ENCODE measurements around the gene ATP6V0C.
A peak's percentile ranks its signal among the peaks of the same experiment; 100 is the strongest.
"Not testable (repeated sequence)": the region's sequence is repeated elsewhere in the genome, so short reads cannot be mapped to it uniquely, and the experiment has no call there.

Gene ATP6V0C

GRCh38 chr16:2529961-2530628, 16.3 kb downstream of the ATP6V0C start:
- no peak for DNase-seq (ENCODE audit: low read depth)

GRCh38 chr16:2530629-2531318, 17.0 kb downstream of the ATP6V0C start:
- DNase-seq (ENCODE audit: low read depth) = no peak

DNA sequence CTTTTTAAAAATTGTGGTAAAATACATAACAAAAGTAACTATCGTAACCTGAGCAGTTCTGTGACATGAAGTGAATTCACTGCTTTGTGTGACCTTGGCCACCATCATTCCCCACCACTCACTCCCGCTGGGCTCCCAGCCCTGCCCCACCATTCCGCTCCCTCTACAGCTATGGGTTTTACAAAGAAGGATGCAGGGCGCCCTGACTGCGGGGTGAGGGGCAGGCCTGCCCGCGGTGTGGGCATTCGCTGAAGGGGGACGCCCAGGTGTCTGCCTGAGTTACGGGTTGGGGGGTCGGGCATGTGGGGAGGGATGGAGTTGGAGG, 17.6 kb downstream of the ATP6V0C start, which contains the start of gene CEMP1:
CEMP1 (minus strand) TSS at position 38 of the 325 bp plus-strand sequence. CDS start 335 bp downstream, outside the sequence.
- DNase-seq (ENCODE audit: low read depth) = no peak

DNA sequence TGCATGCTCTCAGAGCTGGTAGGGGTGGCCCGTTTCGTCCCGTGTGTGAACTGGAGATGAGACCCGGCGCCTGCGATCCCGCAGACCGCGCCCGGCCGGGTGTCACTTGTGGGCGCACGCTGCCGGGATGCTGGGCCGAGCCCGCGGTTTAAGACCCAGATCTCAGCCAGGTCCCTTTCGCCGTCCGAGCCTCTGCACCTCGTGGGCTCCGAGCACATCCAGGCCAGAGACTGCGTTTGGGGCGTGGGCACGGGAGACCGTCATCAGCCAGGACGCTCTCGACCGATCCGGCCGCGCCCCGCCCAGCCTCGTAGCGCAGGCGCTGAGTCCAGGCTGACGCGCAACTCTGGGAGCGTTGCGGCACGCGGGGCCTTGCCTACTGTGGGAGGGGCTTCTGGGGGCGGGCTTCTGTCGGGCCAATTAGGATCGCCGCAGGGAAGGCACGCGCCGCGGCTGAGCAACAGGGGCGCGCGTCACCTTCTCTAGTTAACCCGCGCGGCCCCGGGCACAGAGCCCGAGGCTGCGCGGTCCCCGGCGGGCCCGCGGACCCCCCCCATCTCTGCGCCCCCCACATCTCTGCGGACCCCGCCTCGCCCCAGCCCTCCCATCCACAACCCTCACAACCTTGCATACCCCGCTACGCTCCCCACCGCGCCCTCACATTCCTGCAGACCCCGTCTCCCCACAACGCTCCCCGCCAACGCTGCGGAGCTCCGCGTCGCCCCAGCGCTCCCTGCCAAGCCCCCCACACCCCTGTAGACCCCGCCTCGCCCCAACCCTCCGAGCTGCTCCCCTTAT, 18.1 kb downstream of the ATP6V0C start:
- DNase-seq (ENCODE audit: low read depth) = peak; percentile 97

DNA sequence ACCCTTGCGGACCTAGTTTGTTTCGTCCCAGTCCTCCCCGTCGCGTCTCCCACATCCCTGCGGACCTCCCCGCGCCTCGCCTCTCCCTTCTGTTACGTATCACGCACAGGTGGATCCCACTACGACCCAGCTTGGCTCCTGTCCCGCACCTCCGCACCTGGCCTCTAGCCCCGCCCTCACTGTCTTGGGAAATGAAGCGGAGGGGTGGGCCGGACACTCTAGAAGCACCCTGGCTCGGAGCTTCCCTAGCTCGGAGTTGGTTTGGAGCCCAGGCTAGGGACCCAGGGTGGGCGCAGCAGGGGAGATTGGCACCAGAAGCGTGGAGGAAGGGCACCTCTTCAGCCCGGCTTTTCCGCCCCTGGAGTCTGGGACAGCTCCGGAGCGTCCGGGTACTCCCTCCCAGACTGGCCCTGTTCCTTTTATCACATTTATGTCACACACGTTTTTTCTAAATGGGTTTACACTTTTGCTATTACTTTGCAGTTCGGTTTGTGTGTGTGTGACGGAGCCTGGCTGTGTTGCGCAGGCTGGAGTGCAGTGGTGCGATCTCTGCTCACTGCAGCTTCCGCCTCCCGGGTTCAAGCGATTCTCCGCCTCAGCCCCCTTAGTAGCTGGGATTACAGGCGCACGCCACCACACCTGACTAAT, 18.9 kb downstream of the ATP6V0C start:
- DNase-seq (ENCODE audit: low read depth) = peak; percentile 38

- DNase-seq (ENCODE audit: low read depth) = not testable (repeated sequence)
Measured at GRCh38 chr16:2533142-2533755, 19.5 kb downstream of the ATP6V0C start.

GRCh38 chr16:2533912-2534311, 20.2 kb downstream of the ATP6V0C start:
- no peak for DNase-seq (ENCODE audit: low read depth)

DNA sequence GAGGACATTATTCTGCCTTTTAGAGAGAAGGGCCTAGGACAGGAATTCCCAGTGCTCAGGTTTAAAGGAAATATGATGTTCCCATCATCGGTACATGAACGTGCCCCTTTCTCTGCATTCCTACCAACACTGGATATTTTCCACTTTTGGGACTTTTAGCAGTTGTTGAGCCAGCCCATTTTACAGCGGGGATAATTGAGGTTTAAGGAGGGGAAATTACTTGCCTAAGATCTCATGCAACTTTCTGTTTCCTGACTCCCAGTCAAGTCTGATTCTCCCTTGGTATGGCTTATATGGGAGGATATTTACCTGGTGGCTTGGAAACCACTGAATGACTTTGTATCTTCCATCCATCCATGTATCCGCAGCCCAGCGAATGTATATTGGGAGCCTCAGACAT, 20.6 kb downstream of the ATP6V0C start:
- not testable (repeated sequence) for DNase-seq (ENCODE audit: low read depth)

DNA sequence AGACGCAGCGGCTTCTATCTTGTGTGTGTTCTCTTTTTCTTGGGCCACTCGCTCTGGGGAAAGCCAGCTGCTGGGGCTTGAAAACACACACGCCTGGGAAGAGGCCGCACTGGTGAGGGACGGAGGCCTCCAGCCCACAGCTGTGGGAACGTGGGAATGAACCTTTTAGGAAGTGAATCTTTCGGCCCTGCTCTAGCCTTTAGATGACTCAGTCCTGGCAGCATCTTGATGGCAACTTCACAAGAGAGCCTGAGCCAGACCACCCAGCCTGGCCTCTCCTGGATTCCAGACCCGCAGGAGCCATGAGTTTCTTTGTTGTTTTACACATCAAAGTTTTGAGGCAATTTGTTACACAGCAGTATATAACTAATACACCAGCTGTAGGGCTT, 21.9 kb downstream of the ATP6V0C start:
- no peak for DNase-seq (ENCODE audit: low read depth)

DNA sequence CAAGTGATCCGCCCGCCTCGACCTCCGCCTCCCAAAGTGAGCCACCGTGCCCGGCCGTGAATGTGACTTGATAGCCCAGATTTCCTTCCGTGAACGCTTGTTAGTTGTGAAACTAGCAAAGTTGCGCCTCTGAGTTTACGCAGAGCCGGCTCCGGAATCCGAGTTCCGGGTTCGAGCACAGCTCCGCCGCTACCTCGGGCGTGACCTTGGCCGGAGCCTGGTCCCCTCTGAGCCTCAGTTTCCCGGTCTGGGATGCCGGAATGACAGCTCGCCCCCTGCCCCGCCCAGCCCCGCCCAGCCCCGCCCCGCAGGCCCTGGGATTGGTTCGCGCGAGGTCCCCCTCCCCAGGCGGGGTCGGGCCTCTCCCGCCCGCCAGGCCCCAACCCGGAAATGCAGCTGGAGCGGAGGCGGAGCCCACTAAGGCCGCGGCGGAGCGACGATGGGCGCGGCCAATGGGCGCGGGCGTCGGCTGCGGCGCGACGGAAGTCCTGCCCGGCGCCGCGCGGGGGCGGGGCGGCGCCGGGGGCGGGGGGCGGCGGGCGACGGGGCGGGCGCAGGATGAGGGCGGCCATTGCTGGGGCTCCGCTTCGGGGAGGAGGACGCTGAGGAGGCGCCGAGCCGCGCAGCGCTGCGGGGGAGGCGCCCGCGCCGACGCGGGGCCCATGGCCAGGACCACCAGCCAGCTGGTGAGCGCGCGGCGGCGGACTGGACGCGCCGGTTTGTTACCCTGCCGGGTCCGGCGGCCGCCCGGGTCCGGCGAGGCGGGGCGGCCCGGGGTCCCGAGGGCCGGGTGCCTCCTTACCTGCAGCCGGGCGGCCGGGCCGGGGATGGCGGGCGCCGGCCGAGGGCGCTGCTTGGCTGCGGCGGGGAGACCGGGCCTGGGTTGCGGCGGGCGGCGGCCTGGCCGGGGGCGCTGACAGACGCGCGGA, 24.0 kb downstream of the ATP6V0C start, which contains the start of gene PDPK1:
PDPK1 (plus strand) TSS at position 571 of the 929 bp plus-strand sequence; CDS start at position 663, 92 bp downstream.
- peak; percentile 92 for DNase-seq (ENCODE audit: low read depth)

GRCh38 chr16:2539192-2539844, 25.6 kb downstream of the ATP6V0C start:
- DNase-seq (ENCODE audit: low read depth) = not testable (repeated sequence)

DNA sequence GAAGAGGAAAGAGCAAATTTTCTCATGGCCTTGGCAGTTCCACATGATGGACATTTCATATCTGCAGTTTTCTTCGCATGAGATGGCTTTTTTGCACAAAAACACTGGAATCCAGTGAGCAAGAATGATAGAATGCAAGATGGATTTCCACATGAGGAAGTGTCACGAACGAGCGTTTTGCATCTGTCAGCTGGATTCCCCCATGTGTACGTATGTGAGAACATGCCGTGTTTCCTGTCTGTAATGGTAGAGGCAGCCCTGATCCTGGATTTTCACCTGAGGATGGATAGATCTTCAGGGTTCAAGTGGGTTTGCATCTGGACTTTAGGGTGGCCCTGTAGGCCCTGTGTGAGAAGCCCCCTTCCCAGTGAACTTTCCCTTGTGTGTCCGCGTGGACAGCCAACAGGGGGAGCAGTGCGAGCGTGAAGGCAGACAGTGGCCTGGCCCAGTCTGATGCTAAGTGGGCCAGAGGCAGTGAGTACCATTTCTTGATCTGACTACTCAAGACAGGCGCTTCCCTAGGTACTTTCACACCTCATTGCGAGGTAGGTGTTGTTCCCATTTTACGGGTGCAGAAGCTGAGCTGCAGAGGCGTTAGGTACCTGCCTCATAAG, 26.2 kb downstream of the ATP6V0C start:
- DNase-seq (ENCODE audit: low read depth) = peak; percentile 34

DNA sequence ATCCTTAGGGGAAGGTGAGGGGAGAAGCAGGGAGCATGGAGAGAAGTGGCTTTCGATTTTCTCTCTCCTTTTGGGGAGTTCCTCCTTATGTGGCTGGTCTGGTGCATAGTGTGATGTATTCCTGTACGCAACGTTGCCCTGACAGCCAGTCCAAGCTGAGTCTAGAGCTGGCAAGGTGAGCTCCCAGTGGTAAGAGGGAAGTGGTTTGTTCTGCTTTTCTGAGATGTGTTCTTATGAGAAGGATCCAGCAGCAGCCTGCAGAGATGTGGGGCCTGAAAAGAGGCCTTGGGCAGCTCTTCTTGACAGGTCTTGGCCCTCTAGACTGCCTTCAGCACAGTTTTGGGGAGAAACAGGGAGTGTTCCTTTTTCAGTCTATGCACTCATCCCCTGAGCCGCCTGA, 27.2 kb downstream of the ATP6V0C start:
- not testable (repeated sequence) for DNase-seq (ENCODE audit: low read depth)

DNA sequence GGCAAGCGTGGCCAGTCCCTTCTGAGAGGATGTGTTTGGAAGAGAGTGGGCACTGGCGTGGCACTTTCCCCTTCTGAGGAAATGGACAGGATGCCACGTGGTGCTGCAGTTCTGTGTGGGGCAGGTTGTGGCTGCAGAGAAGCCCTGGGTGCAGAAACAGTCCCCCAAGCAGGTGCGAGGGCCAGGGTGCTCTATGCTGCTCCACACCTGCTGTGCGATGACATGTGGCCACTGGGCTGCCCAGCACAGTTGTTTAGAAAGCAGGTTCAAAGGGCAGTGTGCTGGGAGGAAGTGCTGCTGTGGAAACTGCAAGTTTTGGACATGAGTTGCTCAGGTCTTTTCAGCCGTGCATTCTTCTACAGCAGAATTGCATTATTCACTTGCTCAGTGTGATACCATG, 27.7 kb downstream of the ATP6V0C start:
- DNase-seq (ENCODE audit: low read depth) = not testable (repeated sequence)

GRCh38 chr16:2543771-2544170, 30.0 kb downstream of the ATP6V0C start:
- DNase-seq (ENCODE audit: low read depth) = not testable (repeated sequence)

DNA sequence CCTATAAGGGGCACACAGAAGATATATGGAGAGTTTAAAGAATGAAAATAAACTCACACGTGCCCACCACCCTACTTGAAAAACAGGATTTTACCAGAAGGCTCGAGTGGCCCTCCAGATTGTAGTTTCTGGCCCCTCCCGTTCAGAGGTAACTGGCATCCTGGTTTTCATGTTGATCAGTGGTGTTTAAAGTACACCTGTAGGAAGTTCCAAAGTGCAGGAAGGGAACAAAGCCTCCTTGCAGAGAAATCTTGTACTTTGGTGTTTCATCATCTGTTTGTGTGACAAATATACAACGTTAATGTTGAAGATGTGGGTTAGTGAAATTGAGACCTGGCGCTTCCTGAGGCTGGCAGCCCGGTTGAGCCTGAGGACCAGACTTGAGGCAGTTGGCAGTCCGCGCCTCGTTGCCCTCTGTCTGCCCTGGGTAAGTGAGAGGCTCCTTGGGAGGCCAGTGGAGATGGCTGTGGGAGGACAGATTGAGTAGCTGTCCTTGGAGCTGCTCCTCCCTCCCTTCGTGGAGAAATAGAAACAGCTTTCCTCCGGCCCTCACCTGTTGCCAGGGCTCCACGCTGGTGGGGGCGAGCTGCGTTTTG, 36.6 kb downstream of the ATP6V0C start:
- DNase-seq (ENCODE audit: low read depth) = not testable (repeated sequence)

DNA sequence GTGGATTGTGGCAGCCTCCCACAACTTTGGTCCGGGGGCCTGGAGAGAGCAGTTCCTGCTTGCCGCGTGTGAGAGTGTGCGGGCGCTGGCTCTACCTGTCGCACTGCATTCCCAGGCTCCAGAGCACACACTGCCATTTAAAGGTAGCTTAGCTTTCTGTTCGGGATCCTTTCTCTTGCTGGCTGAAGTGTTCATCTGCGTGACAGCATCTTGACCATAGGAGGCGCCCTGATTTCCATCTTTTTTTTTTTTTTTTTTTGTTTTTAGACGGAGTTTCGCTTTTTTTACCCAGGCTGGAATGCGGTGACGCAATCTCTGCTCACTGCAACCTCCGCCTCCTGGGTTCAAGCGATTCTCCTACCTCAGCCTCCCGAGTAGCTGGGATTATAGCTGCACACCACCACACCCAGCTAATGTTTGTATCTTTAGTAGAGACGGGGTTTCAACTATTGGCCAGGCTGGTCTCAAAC, 37.7 kb downstream of the ATP6V0C start:
- DNase-seq (ENCODE audit: low read depth) = not testable (repeated sequence)

GRCh38 chr16:2554709-2555425, 41.1 kb downstream of the ATP6V0C start:
- DNase-seq (ENCODE audit: low read depth) = not testable (repeated sequence)

Data from activated T-helper 9 cell treated with anti-CD3 and anti-CD28 coated beads, Interleukin-2, amount 50 U/mL, for 16 hours (primary cell).